ENCODE results near the gene GLRA1. TPM values are rescaled to one million over a fixed set of nuclear protein-coding genes. Genes with fewer than 3 reads are reported as not detected.

Gene GLRA1
- total RNA-seq, 5 donors from 2014 or later (not counting 1 experiment from before 2014, with no cell fraction given), result not detected

- peaks cover 6 to 60% of the 10 kb centered on the region in 2 donors for H3K36me3 ChIP-seq (ENCODE audit: control insufficient read depth in 2 of 2, extremely low read depth in 1 of 2, insufficient read depth in 1 of 2, low read length in 1 of 2)
- no peak overlapping the region for H3K4me3 Mint-ChIP-seq
- no peak overlapping the region for H3K4me3 ChIP-seq (ENCODE audit: control insufficient read depth in 1 of 2, extremely low read depth in 1 of 2, low read length in 1 of 2)
- no peaks in the 10 kb centered on the region for H3K27me3 Mint-ChIP-seq
- H3K9me3 ChIP-seq, result no peaks in the 10 kb centered on the region
- H3K4me1 Mint-ChIP-seq, result peaks cover 0 to 25% (median 16%) of the 10 kb centered on the region in 3 donors
- no peak overlapping the region for H3K27ac Mint-ChIP-seq
- DNase-seq, result no peak
- no peaks in the 10 kb centered on the region for H3K4me1 ChIP-seq (ENCODE audit: control insufficient read depth in 1 of 2, extremely low read depth in 1 of 2, insufficient read depth in 2 of 2, low read length in 2 of 2)
- ChIA-PET CTCF (interaction anchor here in 1 of 2 donors (0.8 kb wide), 1 partner anchor 66 kb away, joined by 5 read pairs; no protein-coding TSS in a partner anchor), POLR2A (no interaction called here)
- no peaks in the 10 kb centered on the region for H3K27me3 ChIP-seq (replicated peaks in 1 of 2; ENCODE audit: control insufficient read depth in 2 of 2, extremely low read depth in 1 of 2, insufficient read depth in 2 of 2, low read length in 1 of 2)
- no peak overlapping the region for H3K27ac ChIP-seq (ENCODE audit: low read length)
- WGBS (ENCODE audit: insufficient coverage), result 100% methylated on average over 3 of the region's 3 CpGs
- H3K9me3 Mint-ChIP-seq, result no peaks in the 10 kb centered on the region
- H3K36me3 Mint-ChIP-seq, result peaks cover 65% of the 10 kb centered on the region
- ATAC-seq (replicated peaks in 1 of 4), result no peak
Measured at GRCh38 chr5:151805414-151806223, 119.0 kb downstream of the GLRA1 start.

- POLR2A ChIA-PET, result no interaction called here
- Histone ChIP-seq H3K27ac (ENCODE audit: low read length) (no peak overlapping the region), H3K4me3 (ENCODE audit: control insufficient read depth in 1 of 2, extremely low read depth in 1 of 2, low read length in 1 of 2) (no peak overlapping the region), H3K4me1 (ENCODE audit: control insufficient read depth in 1 of 2, extremely low read depth in 1 of 2, insufficient read depth in 2 of 2, low read length in 2 of 2) (no peaks in the 10 kb centered on the region), H3K36me3 (ENCODE audit: control insufficient read depth in 2 of 2, extremely low read depth in 1 of 2, insufficient read depth in 1 of 2, low read length in 1 of 2) (peaks cover 8 to 82% of the 10 kb centered on the region in 2 donors), H3K9me3 (no peaks in the 10 kb centered on the region), H3K27me3 (replicated peaks in 1 of 2; ENCODE audit: control insufficient read depth in 2 of 2, extremely low read depth in 1 of 2, insufficient read depth in 2 of 2, low read length in 1 of 2) (no peaks in the 10 kb centered on the region)
- Mint-ChIP-seq H3K4me1 (peaks cover 18 to 25% (median 22%) of the 10 kb centered on the region in 3 donors), H3K9me3 (no peaks in the 10 kb centered on the region), H3K27ac (no peak overlapping the region), H3K4me3 (no peak overlapping the region), H3K27me3 (no peaks in the 10 kb centered on the region), H3K36me3 (peaks cover 64% of the 10 kb centered on the region)
- DNase-seq (peak in 1 of 35 experiments; percentile 12), ATAC-seq (replicated peaks in 1 of 4) (no peak)
- CTCF ChIA-PET, result interaction anchor here in 1 of 2 donors (0.7 to 1.0 kb wide), 2 partner anchors 146 to 155 kb away, joined by 3 to 4 read pairs; no protein-coding TSS in a partner anchor
- 68% methylated on average over 2 of the region's 2 CpGs for WGBS (ENCODE audit: insufficient coverage)
Measured at GRCh38 chr5:151800532-151800931, 124.1 kb downstream of the GLRA1 start.

DNA sequence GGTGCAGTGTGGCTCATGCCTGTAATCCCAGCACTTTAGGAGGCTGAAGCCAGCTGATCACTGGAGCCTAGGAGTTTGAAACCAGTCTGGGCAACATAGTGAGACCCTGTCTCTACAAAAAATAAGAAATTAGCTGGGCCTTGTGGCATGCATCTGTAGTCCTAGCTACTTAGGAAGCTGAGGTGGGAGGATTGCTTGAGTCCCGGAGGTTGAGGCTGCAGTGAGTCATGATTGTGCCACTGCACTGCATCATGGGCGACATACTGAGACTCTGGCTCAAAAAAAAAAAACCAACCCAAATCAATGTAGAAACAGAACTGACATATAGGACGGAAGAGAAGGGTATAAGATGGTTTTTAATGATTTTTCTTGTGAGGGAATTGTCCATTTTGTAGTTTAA lies 125.2 kb downstream of the GLRA1 start:
- WGBS (ENCODE audit: insufficient coverage), result no CpG with 5 or more reads among the region's 3 CpGs
- no peaks in the 10 kb centered on the region for H3K9me3 ChIP-seq
- DNase-seq (no peak), ATAC-seq (replicated peaks in 1 of 4) (no peak)
- ChIA-PET POLR2A (interaction anchor here (0.6 to 1.0 kb wide), 3 partner anchors 24 to 185 kb away, joined by 3 to 5 read pairs (median 3); partner anchors contain the start of gene G3BP1 (in 1 of the 2)), CTCF (interaction anchor here (0.5 to 1.2 kb wide), 2 partner anchors 9 to 12 kb away, joined by 3 to 4 read pairs; no protein-coding TSS in a partner anchor)
- no peak overlapping the region for H3K4me3 Mint-ChIP-seq
- H3K27me3 Mint-ChIP-seq, result no peaks in the 10 kb centered on the region
- no peaks in the 10 kb centered on the region for H3K9me3 Mint-ChIP-seq
- no peak overlapping the region for H3K4me3 ChIP-seq (ENCODE audit: control insufficient read depth in 1 of 2, extremely low read depth in 1 of 2, low read length in 1 of 2)
- peaks cover 8 to 87% of the 10 kb centered on the region in 2 donors for H3K36me3 ChIP-seq (ENCODE audit: control insufficient read depth in 2 of 2, extremely low read depth in 1 of 2, insufficient read depth in 1 of 2, low read length in 1 of 2)
- H3K27ac Mint-ChIP-seq, result peak overlapping the region in 1 of 2 donors; percentile 2
- H3K36me3 Mint-ChIP-seq, result peaks cover 62% of the 10 kb centered on the region
- H3K27me3 ChIP-seq (replicated peaks in 1 of 2; ENCODE audit: control insufficient read depth in 2 of 2, extremely low read depth in 1 of 2, insufficient read depth in 2 of 2, low read length in 1 of 2), result no peaks in the 10 kb centered on the region
- peaks cover 23 to 24% (median 23%) of the 10 kb centered on the region in 3 donors for H3K4me1 Mint-ChIP-seq
- no peak overlapping the region for H3K27ac ChIP-seq (ENCODE audit: low read length)
- no peaks in the 10 kb centered on the region for H3K4me1 ChIP-seq (ENCODE audit: control insufficient read depth in 1 of 2, extremely low read depth in 1 of 2, insufficient read depth in 2 of 2, low read length in 2 of 2)

GRCh38 chr5:151798674-151799073 lies 126.0 kb downstream of the GLRA1 start:
- no peak overlapping the region for H3K27ac ChIP-seq (ENCODE audit: low read length)
- H3K4me1 Mint-ChIP-seq, result peaks cover 27 to 31% (median 29%) of the 10 kb centered on the region in 3 donors
- H3K27me3 ChIP-seq (replicated peaks in 1 of 2; ENCODE audit: control insufficient read depth in 2 of 2, extremely low read depth in 1 of 2, insufficient read depth in 2 of 2, low read length in 1 of 2), result no peaks in the 10 kb centered on the region
- H3K4me1 ChIP-seq (ENCODE audit: control insufficient read depth in 1 of 2, extremely low read depth in 1 of 2, insufficient read depth in 2 of 2, low read length in 2 of 2), result no peaks in the 10 kb centered on the region
- peak overlapping the region in 1 of 2 donors; percentile 10 for H3K27ac Mint-ChIP-seq
- WGBS (ENCODE audit: insufficient coverage), result no CpG with 5 or more reads among the region's 3 CpGs
- no peaks in the 10 kb centered on the region for H3K27me3 Mint-ChIP-seq
- peaks cover 61% of the 10 kb centered on the region for H3K36me3 Mint-ChIP-seq
- no peaks in the 10 kb centered on the region for H3K9me3 ChIP-seq
- H3K9me3 Mint-ChIP-seq, result no peaks in the 10 kb centered on the region
- no peak overlapping the region for H3K4me3 Mint-ChIP-seq
- DNase-seq (no peak), ATAC-seq (replicated peaks in 1 of 4) (no peak)
- ChIA-PET CTCF (interaction anchor here (0.5 to 1.2 kb wide), 2 partner anchors 9 to 13 kb away, joined by 3 to 4 read pairs; no protein-coding TSS in a partner anchor), POLR2A (interaction anchor here (0.6 to 1.0 kb wide), 2 partner anchors 24 to 27 kb away, joined by 3 to 5 read pairs; partner anchors contain the start of gene G3BP1 (in 1 of the 2))
- H3K36me3 ChIP-seq (ENCODE audit: control insufficient read depth in 2 of 2, extremely low read depth in 1 of 2, insufficient read depth in 1 of 2, low read length in 1 of 2), result peaks cover 7 to 89% of the 10 kb centered on the region in 2 donors
- H3K4me3 ChIP-seq (ENCODE audit: control insufficient read depth in 1 of 2, extremely low read depth in 1 of 2, low read length in 1 of 2), result no peak overlapping the region

DNA sequence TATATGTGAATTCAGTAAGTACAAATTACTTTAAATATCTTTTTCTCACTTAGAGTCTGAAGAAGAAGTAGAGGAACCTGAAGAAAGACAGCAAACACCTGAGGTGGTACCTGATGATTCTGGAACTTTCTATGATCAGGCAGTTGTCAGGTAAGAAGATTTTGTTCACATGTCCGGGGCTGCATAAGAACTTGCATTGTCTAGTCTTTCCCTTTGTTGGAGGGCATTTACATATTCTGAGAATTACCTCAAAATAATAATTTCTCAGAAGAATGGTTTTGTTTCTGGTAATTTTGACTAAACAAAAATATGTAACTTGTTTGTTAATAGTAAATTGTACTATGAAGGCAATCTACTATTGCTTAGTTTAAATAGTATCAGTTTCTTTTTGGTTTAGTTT lies 129.2 kb downstream of the GLRA1 start:
- no peaks in the 10 kb centered on the region for H3K4me1 ChIP-seq (ENCODE audit: control insufficient read depth in 1 of 2, extremely low read depth in 1 of 2, insufficient read depth in 2 of 2, low read length in 2 of 2)
- Mint-ChIP-seq H3K27me3 (no peaks in the 10 kb centered on the region), H3K27ac (no peak overlapping the region), H3K9me3 (no peaks in the 10 kb centered on the region), H3K4me3 (no peak overlapping the region), H3K36me3 (peaks cover 65% of the 10 kb centered on the region), H3K4me1 (peaks cover 35 to 36% (median 36%) of the 10 kb centered on the region in 3 donors)
- no peak for DNase-seq
- no peak for ATAC-seq (replicated peaks in 1 of 4)
- CTCF ChIA-PET, result no interaction called here
- POLR2A ChIA-PET, result no interaction called here
- H3K4me3 ChIP-seq (ENCODE audit: control insufficient read depth in 1 of 2, extremely low read depth in 1 of 2, low read length in 1 of 2), result no peak overlapping the region
- H3K9me3 ChIP-seq, result no peaks in the 10 kb centered on the region
- no CpG with 5 or more reads among the region's 1 CpG for WGBS (ENCODE audit: insufficient coverage)
- H3K36me3 ChIP-seq (ENCODE audit: control insufficient read depth in 2 of 2, extremely low read depth in 1 of 2, insufficient read depth in 1 of 2, low read length in 1 of 2), result peaks cover 11 to 92% of the 10 kb centered on the region in 2 donors
- no peak overlapping the region for H3K27ac ChIP-seq (ENCODE audit: low read length)
- no peaks in the 10 kb centered on the region for H3K27me3 ChIP-seq (replicated peaks in 1 of 2; ENCODE audit: control insufficient read depth in 2 of 2, extremely low read depth in 1 of 2, insufficient read depth in 2 of 2, low read length in 1 of 2)

DNA sequence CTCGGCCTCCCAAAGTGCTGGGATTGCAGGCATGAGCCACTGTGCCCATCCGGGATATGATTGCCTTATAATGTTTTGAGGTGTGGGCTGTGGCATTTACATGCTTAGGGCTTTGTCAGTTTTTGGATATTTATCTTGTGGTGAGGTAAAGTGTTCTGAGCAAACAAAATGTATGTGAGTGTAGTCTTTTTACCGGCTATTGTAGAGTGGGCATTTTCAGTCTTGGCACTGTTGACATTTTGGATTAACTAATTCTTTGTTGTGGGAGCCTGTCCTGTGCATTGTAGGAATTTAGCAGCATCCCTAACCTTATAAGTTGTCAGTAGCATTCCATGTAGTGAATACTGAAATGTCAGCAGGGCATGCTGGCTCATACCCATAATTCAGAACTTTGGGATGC lies 131.3 kb downstream of the GLRA1 start:
- 92% methylated on average over 3 of the region's 3 CpGs for WGBS (ENCODE audit: insufficient coverage)

More for the DNA sequence above, 131.3 kb downstream of the GLRA1 start:
- Mint-ChIP-seq H3K27me3 (no peaks in the 10 kb centered on the region), H3K4me3 (no peak overlapping the region), H3K36me3 (peaks cover 67% of the 10 kb centered on the region), H3K9me3 (no peaks in the 10 kb centered on the region), H3K27ac (no peak overlapping the region), H3K4me1 (peaks cover 36 to 39% (median 37%) of the 10 kb centered on the region in 3 donors)
- H3K36me3 ChIP-seq (ENCODE audit: control insufficient read depth in 2 of 2, extremely low read depth in 1 of 2, insufficient read depth in 1 of 2, low read length in 1 of 2), result peaks cover 12 to 92% of the 10 kb centered on the region in 2 donors
- H3K27ac ChIP-seq (ENCODE audit: low read length), result no peak overlapping the region
- no peak for ATAC-seq (replicated peaks in 1 of 4)
- ChIA-PET POLR2A (no interaction called here), CTCF (no interaction called here)
- H3K9me3 ChIP-seq, result no peaks in the 10 kb centered on the region
- H3K27me3 ChIP-seq (replicated peaks in 1 of 2; ENCODE audit: control insufficient read depth in 2 of 2, extremely low read depth in 1 of 2, insufficient read depth in 2 of 2, low read length in 1 of 2), result no peaks in the 10 kb centered on the region
- no peak for DNase-seq
- H3K4me3 ChIP-seq (ENCODE audit: control insufficient read depth in 1 of 2, extremely low read depth in 1 of 2, low read length in 1 of 2), result no peak overlapping the region
- no peaks in the 10 kb centered on the region for H3K4me1 ChIP-seq (ENCODE audit: control insufficient read depth in 1 of 2, extremely low read depth in 1 of 2, insufficient read depth in 2 of 2, low read length in 2 of 2)
